Omental fat pad (tissue), 4 donors: ENCODE data around the gene CLEC16A. TPM values are rescaled to one million over a fixed set of nuclear protein-coding genes. Genes with fewer than 3 reads are reported as not detected.

Experiments used
- ATAC-seq: fragments of 150-250 bp; one replicate; pipeline ENCODE4 v1.9.1; 2016; ENCODE audit warnings: mild to moderate bottlenecking, moderate library complexity; ENCODE audit not compliant: low FRiP score
- DNase-seq: peaks from one replicate; pipeline ENCODE4 v3.0.0-alpha.2; 2019; ENCODE audit warnings: low spot score
- total RNA-seq, 4 donors: library from RNA; depleted of rRNA; stranded (reverse); fragments of >200 nt; gene quantifications; one replicate each; pipeline ENCODE4 v1.1.0, GENCODE V29; 2016
- TF ChIP-seq, protein P1 (sequence below), 3 donors: fragments of 450-650 bp; IDR thresholded peaks; one replicate each; pipeline ENCODE4 v1.5.1; 2016 to 2017; ENCODE audit warnings: antibody characterized with exemption in 3 of 3, mild to moderate bottlenecking in 3 of 3, moderate library complexity in 2 of 3

The CLEC16A gene
- total RNA-seq, 4 donors from 2014 or later: 24.0 to 36.9 (median 29.5) TPM

DNA sequence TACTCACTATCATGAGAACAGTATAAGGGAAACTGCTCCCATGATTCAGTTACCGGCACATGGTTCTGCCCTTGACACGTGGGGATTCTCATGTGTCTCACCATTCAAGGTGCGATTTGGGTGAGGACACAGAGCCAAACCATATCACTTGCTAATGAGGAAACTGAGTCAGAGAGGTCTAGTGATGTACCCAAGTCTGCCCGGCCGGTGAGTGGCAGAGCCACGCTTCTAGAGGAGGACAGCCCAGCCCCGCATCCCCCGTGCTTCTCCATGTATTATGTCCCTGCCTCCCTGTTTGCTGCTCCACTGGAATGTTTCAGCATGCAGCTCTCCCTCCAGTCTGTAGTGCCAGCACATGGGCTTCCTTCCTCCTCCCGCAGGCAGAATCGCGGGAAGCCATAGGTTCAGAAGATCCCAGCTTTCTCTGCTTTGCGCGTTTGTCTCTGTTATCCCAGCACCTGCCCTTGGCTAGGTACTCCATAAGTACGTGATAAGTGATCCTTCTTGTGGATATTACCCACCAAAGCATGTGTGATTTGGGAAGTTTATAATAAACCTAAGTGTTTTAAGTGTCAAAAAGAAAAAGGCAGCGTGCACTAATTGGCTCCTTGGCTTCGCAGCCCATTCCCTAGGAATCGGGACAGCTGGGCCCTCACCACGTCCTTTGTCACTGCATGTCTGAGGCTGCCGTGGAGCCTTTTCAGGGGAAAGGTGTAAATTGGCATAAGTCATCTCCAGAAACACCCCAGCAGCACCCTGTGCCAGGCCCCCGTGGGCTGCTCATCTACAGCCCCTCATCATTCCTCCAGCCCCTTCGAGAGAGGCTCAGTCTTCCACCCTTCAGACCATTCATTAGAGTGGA is 103.8 kb downstream of the CLEC16A start:
- ATAC-seq (no peak), DNase-seq (no peak)
- TF ChIP-seq, protein P1, sequence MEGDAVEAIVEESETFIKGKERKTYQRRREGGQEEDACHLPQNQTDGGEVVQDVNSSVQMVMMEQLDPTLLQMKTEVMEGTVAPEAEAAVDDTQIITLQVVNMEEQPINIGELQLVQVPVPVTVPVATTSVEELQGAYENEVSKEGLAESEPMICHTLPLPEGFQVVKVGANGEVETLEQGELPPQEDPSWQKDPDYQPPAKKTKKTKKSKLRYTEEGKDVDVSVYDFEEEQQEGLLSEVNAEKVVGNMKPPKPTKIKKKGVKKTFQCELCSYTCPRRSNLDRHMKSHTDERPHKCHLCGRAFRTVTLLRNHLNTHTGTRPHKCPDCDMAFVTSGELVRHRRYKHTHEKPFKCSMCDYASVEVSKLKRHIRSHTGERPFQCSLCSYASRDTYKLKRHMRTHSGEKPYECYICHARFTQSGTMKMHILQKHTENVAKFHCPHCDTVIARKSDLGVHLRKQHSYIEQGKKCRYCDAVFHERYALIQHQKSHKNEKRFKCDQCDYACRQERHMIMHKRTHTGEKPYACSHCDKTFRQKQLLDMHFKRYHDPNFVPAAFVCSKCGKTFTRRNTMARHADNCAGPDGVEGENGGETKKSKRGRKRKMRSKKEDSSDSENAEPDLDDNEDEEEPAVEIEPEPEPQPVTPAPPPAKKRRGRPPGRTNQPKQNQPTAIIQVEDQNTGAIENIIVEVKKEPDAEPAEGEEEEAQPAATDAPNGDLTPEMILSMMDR (IDR thresholded peaks at IDR 0.05): no peak

DNA sequence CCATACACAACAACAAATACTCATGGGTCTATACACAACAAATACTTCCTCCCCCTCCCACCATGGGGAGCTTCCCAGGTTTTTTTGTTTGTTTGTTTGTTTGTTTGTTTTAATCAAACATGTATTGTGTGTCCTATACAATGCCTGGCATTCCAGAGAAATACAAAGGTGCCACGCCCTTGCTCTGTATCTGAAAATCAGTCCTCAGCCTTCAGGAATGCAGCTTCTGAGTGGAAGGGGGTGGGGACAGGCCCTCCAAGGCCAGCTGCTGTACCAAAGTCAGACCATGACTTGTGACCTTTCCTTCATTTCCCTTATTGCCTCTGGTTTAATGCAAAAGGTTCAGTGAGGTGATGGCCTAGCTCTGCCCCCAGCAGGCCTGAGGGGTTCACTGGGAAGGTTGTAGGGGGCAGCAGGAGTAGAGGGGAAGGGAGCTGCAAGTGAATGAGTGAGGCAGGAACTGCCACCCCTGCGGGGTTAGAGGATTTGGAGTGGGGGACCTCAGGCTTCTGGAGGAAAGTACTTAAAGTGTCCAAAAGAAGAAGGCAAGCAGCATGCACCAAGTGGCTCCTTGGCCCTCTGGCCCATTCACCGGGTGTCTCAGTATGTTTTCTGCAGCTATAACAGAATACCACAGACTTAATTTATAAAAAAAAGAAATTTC is 105.2 kb downstream of the CLEC16A start:
- TF ChIP-seq, protein P1 (IDR thresholded peaks at IDR 0.05): no peak
- ATAC-seq (no peak), DNase-seq (no peak)

DNA sequence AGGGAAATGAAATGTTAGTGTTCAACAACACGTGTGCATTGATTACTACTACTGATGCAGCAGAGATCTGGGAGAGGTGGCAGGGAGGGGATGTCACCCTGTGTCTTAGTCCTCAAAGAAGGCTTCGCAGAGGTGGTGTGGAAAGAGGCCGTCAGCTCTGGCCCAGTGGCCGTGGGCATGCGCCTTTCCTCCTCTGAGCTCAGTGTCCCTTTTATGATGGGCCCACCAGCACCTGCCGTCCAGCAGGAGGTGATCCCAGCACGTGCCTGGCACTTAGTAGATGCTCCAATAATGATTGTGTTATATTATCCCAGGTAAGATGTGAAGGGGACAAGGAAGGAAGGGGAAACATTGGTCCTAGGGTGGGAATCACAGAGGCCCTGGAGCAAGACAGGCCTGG is 106.2 kb downstream of the CLEC16A start:
- ATAC-seq (no peak), DNase-seq (no peak)
- TF ChIP-seq, protein P1 (IDR thresholded peaks at IDR 0.05): no peak

DNA sequence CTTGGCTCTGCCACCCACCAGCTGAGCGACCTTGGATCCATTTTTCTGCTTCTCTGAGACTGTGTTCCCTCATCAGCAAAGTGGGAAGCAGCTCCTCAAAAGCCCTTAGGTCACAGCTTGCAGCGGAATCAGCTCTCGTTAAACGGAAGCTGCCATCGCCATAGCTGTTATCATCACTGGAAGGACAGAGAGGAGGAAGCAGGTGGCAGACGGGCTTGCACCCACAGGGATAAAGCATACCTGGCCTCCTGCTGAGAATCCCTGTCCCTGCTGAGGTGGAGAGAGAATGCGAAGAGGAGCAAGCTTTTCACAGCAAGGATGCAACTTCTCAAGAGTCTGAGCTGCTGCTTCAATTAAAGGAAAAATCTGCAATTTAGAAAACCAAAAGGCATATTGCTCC is 106.6 kb downstream of the CLEC16A start:
- TF ChIP-seq, protein P1 (IDR thresholded peaks at IDR 0.05): no peak
- ATAC-seq: no peak
- no peak for DNase-seq

DNA sequence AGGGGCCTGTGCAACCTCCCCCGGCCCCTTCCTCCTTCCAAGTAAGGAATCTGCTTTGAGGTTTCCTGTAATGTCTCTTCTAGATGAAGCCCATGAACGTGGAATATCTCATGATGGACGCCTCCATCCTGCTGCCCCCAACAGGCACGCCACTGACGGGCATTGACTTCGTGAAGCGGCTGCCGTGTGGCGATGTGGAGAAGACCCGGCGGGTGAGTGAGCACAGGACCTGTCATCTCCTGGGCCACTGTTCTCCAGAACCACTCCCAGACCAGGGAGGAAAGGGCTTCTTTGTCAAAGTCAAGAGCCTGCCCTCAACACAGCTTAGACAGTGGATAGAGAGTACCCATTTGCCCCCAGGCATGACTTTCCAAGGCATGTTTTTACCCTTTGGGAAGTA is 107.1 kb downstream of the CLEC16A start:
- TF ChIP-seq, protein P1 (IDR thresholded peaks at IDR 0.05): no peak
- DNase-seq: no peak
- ATAC-seq: no peak

DNA sequence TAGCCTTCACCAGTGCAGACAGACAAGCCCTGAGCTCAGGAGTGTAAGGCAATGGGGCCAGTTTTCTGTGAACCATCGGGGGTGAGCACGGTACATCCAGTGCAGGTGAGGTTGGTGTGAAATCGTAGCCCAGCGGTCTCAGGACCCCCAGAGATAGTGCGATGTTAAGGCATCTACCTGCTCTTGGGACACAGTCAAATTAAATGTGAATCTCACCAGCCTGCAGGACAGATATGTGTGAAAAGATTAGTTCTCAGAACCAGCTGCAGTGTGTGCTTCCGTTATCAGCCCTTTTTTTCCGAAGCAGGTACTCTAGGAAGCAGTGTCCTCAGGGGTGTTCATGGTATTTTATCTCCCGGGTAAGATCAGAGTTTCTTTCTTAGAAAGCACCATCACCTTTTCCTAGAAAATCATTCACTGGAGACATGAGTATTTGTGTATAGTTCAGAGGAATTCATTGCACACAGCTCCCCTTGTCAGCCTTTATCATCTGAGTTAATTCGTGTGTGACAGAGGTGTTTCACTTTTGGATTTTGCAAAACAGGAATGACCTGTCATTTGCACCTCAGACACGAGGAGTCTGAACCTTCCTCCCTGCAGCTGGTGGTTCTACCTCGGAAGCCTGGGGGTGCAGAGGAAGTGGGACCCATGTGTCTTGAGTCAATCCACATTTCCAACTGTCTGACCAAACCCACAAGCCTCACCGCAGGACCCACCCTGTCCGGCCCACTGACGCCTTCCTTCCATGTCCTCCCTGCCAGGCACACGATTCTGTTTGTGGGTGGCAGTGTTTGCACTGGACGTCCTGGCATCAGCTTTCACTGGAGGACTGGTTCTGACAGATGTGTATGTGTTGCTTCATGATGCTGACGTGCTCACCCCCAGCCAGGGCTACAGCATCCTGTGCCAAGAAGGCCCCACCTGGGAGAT is 107.8 kb downstream of the CLEC16A start:
- DNase-seq: no peak
- TF ChIP-seq, protein P1 (IDR thresholded peaks at IDR 0.05): no peak
- ATAC-seq: no peak
